OCI-LY7 (cell line): Measurements from ENCODE around the gene SLC10A7. TPM values are rescaled to one million over a fixed set of nuclear protein-coding genes. Genes with fewer than 3 reads are reported as not detected.
"Not testable (repeated sequence)": the region's sequence is repeated elsewhere in the genome, so short reads cannot be mapped to it uniquely, and the experiment has no call there.

Experiments used
- BruUV-seq: library from RNA; stranded (reverse); fragments of 400-500 nt; replicated peaks from 2 replicates; lab custom pipeline; 2021; lab: Mats Ljungman, UMichigan
- CTCF ChIA-PET: fragments of 300-600 bp; sonication (Branson Sonifier 250); formaldehyde crosslinking; loops from one replicate; lab custom pipeline; 2022; ENCODE audit warnings: antibody characterized with exemption; ENCODE audit not compliant: unreplicated experiment; lab: Charles Lee
- POLR2A ChIA-PET: fragments of 300-600 bp; sonication (Branson Sonifier 250); formaldehyde crosslinking; loops from one replicate; lab custom pipeline; 2022; ENCODE audit warnings: antibody characterized with exemption; lab: Charles Lee
- DNase-seq: peaks from one replicate; pipeline ENCODE4 v3.0.0-alpha.2; 2015; ENCODE audit warnings: low spot score
- H2AFZ ChIP-seq: fragments of 200-600 bp; sonication (generic), shearing (Covaris generic); 2 replicates; pipeline ENCODE4 v1.6.1; 2014; ENCODE audit warnings: mild to moderate bottlenecking, antibody characterized with exemption, low read length, moderate library complexity
- H3K27ac ChIP-seq: fragments of 200-600 bp; sonication (generic); 2 replicates; pipeline ENCODE4 v1.5.1; 2014; ENCODE audit warnings: mixed run types, low read depth, mild to moderate bottlenecking, moderate library complexity, low read length, inconsistent platforms; ENCODE audit not compliant: poor library complexity, severe bottlenecking
- H3K36me3 ChIP-seq: fragments of 200-600 bp; sonication (generic); 2 replicates; pipeline ENCODE4 v1.6.1; 2014; ENCODE audit warnings: mild to moderate bottlenecking, antibody characterized with exemption, low read length, moderate library complexity, mixed read lengths; ENCODE audit not compliant: insufficient read depth
- H3K4me1 ChIP-seq: fragments of 200-600 bp; sonication (generic); 2 replicates; pipeline ENCODE4 v1.5.1; 2014; ENCODE audit warnings: mild to moderate bottlenecking, low read length; ENCODE audit not compliant: insufficient read depth, poor library complexity, severe bottlenecking
- H3K4me2 ChIP-seq: fragments of 200-600 bp; sonication (generic); 2 replicates; pipeline ENCODE4 v1.6.1; 2014; ENCODE audit warnings: mild to moderate bottlenecking, low read length
- H3K4me3 ChIP-seq: fragments of 200-600 bp; sonication (generic); 2 replicates; pipeline ENCODE4 v1.5.1; 2014; ENCODE audit warnings: mild to moderate bottlenecking, low read depth, low read length; ENCODE audit not compliant: poor library complexity, severe bottlenecking
- H3K79me2 ChIP-seq: fragments of 200-600 bp; sonication (generic); 2 replicates; pipeline ENCODE4 v1.6.1; 2016; ENCODE audit warnings: low read depth, mild to moderate bottlenecking, low read length, moderate library complexity, mixed read lengths; ENCODE audit not compliant: insufficient read depth
- H3K9me2 ChIP-seq: fragments of 200-600 bp; sonication (generic); 2 replicates; pipeline ENCODE4 v1.6.1; 2016; ENCODE audit warnings: mild to moderate bottlenecking, low read length, mixed read lengths; ENCODE audit not compliant: insufficient read depth
- H3K9me3 ChIP-seq: fragments of 200-600 bp; sonication (generic); 2 replicates; pipeline ENCODE4 v1.6.1; 2014; ENCODE audit warnings: mild to moderate bottlenecking, mixed run types, low read length, mixed read lengths
- H4K20me1 ChIP-seq: fragments of 200-600 bp; sonication (generic); 2 replicates; pipeline ENCODE4 v1.6.1; 2014; ENCODE audit warnings: mild to moderate bottlenecking, antibody characterized with exemption, low read length, moderate library complexity, mixed read lengths; ENCODE audit not compliant: insufficient read depth
- EZH2phosphoT487 ChIP-seq: fragments of 200-600 bp; sonication (generic); IDR thresholded peaks from 2 replicates; pipeline ENCODE4 v1.6.1; 2018; ENCODE audit warnings: low read depth, borderline replicate concordance, mild to moderate bottlenecking, mixed run types, antibody characterized with exemption, low read length, moderate library complexity, mixed read lengths
- intact Hi-C: fragments of 100-400 bp; cut with micrococcal nuclease; formaldehyde crosslinking; loops from one replicate; pipeline ENCODE4 v1.10.0; 2022; ENCODE audit not compliant: unreplicated experiment
- total RNA-seq, 2 experiments: library from RNA; depleted of rRNA in 1 of 2; stranded (reverse); fragments of >200 nt in 1 of 2; shearing (Covaris generic) in 1 of 2; gene quantifications; 2 replicates each; pipeline ENCODE4 v1.2.3, GENCODE V29; 2014 to 2022
- TF ChIP-seq, protein P1 (sequence below): fragments of 200-600 bp; sonication (generic); conservative IDR thresholded peaks from 2 replicates; pipeline ENCODE4 v1.5.1; 2014; ENCODE audit warnings: mild to moderate bottlenecking, antibody characterized with exemption, low read length, moderate library complexity, mixed read lengths

SLC10A7 gene
- total RNA-seq, 2 experiments from 2014 or later, result 16.8 to 18.9 TPM

DNA sequence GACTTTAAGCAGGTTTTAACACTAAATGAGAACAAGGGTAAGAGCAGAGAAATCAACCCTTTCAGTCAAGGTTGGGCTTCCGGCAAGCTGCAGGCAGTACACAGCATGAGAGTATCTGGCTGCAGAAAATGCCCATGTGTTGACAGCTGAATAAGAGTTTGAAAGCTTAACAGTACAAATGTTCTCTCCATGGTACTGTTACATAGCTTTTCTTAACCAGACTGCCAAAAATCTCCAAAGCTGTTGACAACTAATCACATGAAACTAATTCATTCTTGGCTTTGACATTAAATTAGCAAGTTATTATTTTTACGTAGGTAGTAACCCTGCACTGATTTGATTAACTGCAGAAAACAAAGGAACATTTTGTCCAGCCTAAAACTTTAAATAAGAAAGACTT, 153.5 kb downstream of the SLC10A7 start:
- Histone ChIP-seq H4K20me1 (no peaks in the 10 kb centered on the region), H3K4me3 (no peak overlapping the region), H3K4me2 (no peak overlapping the region), H3K36me3 (no peaks in the 10 kb centered on the region), H3K27ac (no peak overlapping the region), H3K79me2 (no peaks in the 10 kb centered on the region), H3K9me3 (no peaks in the 10 kb centered on the region), H3K4me1 (no peaks in the 10 kb centered on the region), H2AFZ (no peak overlapping the region), H3K9me2 (no peaks in the 10 kb centered on the region)
- intact Hi-C loops, result no loop called here
- BruUV-seq, result no TSS peak
- TF ChIP-seq EZH2phosphoT487, result no peak
- TF ChIP-seq, protein P1, sequence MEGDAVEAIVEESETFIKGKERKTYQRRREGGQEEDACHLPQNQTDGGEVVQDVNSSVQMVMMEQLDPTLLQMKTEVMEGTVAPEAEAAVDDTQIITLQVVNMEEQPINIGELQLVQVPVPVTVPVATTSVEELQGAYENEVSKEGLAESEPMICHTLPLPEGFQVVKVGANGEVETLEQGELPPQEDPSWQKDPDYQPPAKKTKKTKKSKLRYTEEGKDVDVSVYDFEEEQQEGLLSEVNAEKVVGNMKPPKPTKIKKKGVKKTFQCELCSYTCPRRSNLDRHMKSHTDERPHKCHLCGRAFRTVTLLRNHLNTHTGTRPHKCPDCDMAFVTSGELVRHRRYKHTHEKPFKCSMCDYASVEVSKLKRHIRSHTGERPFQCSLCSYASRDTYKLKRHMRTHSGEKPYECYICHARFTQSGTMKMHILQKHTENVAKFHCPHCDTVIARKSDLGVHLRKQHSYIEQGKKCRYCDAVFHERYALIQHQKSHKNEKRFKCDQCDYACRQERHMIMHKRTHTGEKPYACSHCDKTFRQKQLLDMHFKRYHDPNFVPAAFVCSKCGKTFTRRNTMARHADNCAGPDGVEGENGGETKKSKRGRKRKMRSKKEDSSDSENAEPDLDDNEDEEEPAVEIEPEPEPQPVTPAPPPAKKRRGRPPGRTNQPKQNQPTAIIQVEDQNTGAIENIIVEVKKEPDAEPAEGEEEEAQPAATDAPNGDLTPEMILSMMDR, result no peak
- ChIA-PET POLR2A (no interaction called here), CTCF (no interaction called here)
- no peak for DNase-seq

DNA sequence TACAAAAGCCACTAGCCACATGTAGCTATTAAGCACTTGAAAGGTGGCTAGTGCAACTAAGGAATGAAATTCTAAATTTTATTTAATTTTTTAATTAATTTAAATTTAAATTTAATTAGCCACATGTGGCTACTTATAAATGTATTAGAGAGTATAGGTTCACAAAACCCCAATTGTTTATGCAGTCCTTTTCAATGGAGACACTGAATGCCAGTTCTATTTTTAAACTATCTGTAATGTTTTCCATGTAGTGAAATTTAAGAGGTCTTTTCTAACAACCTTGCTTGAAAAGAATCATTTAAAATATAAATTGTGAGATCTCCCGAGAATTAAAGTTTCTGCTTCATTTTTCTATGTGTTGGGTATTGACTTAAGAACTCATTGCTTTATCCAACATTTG, 154.4 kb downstream of the SLC10A7 start:
- no peak for TF ChIP-seq EZH2phosphoT487
- TF ChIP-seq, protein P1, result no peak
- Histone ChIP-seq H3K4me2 (no peak overlapping the region), H3K4me1 (no peaks in the 10 kb centered on the region), H3K9me3 (no peaks in the 10 kb centered on the region), H3K79me2 (no peaks in the 10 kb centered on the region), H3K27ac (no peak overlapping the region), H4K20me1 (no peaks in the 10 kb centered on the region), H3K9me2 (no peaks in the 10 kb centered on the region), H3K4me3 (no peak overlapping the region), H2AFZ (no peak overlapping the region), H3K36me3 (no peaks in the 10 kb centered on the region)
- BruUV-seq, result no TSS peak
- CTCF ChIA-PET, result no interaction called here
- intact Hi-C loops, result no loop called here
- POLR2A ChIA-PET, result interaction anchor here (0.6 kb wide), 1 partner anchor 96 kb away, joined by 3 read pairs; no protein-coding TSS in a partner anchor
- no peak for DNase-seq

DNA sequence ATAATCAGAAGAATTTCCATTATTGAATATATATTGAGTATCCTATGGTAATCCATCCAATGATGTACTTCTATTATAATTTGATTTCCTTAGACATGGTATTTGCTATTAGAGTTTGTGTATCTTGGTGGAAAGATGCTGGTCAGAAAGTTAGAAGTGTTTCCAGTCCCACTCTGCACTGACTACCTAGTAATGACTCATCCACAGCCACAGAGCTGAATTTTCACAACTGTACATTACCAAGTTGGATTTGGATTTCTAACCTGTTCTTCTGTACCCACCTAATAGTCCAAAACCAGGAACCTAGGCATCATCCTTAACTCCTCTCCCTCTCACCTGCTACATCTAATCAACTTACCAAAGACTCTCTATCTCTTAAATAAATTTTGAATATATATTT, 162.0 kb downstream of the SLC10A7 start:
- intact Hi-C loops, result no loop called here
- POLR2A ChIA-PET, result no interaction called here
- no peaks in the 10 kb centered on the region for H3K36me3 ChIP-seq

DNA sequence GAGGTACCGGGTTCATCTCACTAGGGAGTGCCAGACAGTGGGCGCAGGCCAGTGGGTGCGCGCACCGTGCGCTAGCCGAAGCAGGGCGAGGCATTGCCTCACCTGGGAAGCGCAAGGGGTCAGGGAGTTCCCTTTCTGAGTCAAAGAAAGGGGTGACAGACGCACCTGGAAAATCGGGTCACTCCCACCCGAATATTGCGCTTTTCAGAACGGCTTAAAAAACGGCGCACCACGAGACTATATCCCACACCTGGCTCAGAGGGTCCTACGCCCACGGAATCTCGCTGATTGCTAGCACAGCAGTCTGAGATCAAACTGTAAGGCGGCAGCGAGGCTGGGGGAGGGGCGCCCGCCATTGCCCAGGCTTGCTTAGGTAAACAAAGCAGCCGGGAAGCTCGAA, 171.6 kb downstream of the SLC10A7 start:
- H3K27ac ChIP-seq, DNase-seq, H3K4me2 ChIP-seq, POLR2A ChIA-PET, H4K20me1 ChIP-seq, H3K4me1 ChIP-seq, H3K79me2 ChIP-seq, H3K9me2 ChIP-seq, H3K36me3 ChIP-seq, H3K9me3 ChIP-seq, CTCF ChIA-PET, H3K4me3 ChIP-seq, intact Hi-C loops, H2AFZ ChIP-seq, BruUV-seq: not testable (repeated sequence)

More for the DNA sequence above, 162.0 kb downstream of the SLC10A7 start:
- Histone ChIP-seq H3K79me2 (no peaks in the 10 kb centered on the region), H3K9me3 (no peaks in the 10 kb centered on the region), H3K9me2 (no peaks in the 10 kb centered on the region), H3K4me1 (no peaks in the 10 kb centered on the region), H3K27ac (no peak overlapping the region), H2AFZ (no peak overlapping the region), H4K20me1 (no peaks in the 10 kb centered on the region), H3K4me3 (no peak overlapping the region), H3K4me2 (no peak overlapping the region)
- TF ChIP-seq, protein P1, result no peak
- no peak for TF ChIP-seq EZH2phosphoT487
- BruUV-seq, result no TSS peak
- CTCF ChIA-PET, result no interaction called here
- no peak for DNase-seq
